ACHN (cell line): ENCODE results near the gene OPALIN.
A peak's percentile ranks its signal among the peaks of the same experiment; 100 is the strongest.

Experiments used
- DNase-seq: peaks from one replicate; pipeline ENCODE4 v3.0.0-alpha.2; 2015
- in situ Hi-C: cut with HindIII; loops from 2 replicates; pipeline ENCODE4 v1.10.0; 2017; ENCODE audit warnings: low sequenced_read_pairs, low pct_ligation_motif_present, low pct_unique_long_range_greater_than_20kb

The OPALIN gene

GRCh38 chr10:96344178-96344577 lies 14.6 kb downstream of the OPALIN start:
- in situ Hi-C loops = no loop called here
- DNase-seq = no peak

- in situ Hi-C loops = no loop called here
- no peak for DNase-seq
These were observed 16.4 kb downstream of the OPALIN start for GRCh38 chr10:96342402-96342801.

GRCh38 chr10:96341219-96342182 lies 17.3 kb downstream of the OPALIN start:
- no peak for DNase-seq
- in situ Hi-C loops = no loop called here

GRCh38 chr10:96339956-96340904 lies 18.6 kb downstream of the OPALIN start:
- in situ Hi-C loops = no loop called here

GRCh38 chr10:96339383-96339782 lies 19.4 kb downstream of the OPALIN start:
- no peak for DNase-seq
- in situ Hi-C loops = no loop called here

More at GRCh38 chr10:96339956-96340904, 18.6 kb downstream of the OPALIN start:
- DNase-seq = peak; percentile 77

- in situ Hi-C loops = no loop called here
- DNase-seq = no peak
These were observed 20.4 kb downstream of the OPALIN start for GRCh38 chr10:96338279-96338925.

- no peak for DNase-seq
- in situ Hi-C loops = no loop called here
These were observed 21.7 kb downstream of the OPALIN start for GRCh38 chr10:96337106-96337505.

GRCh38 chr10:96334616-96335526 lies 23.9 kb downstream of the OPALIN start:
- peak; percentile 48 for DNase-seq
- in situ Hi-C loops = no loop called here

GRCh38 chr10:96333101-96333500 lies 25.7 kb downstream of the OPALIN start:
- in situ Hi-C loops = no loop called here
- no peak for DNase-seq

GRCh38 chr10:96327462-96327861 lies 31.3 kb downstream of the OPALIN start:
- in situ Hi-C loops = no loop called here
- DNase-seq = no peak

GRCh38 chr10:96325719-96326373 lies 33.0 kb downstream of the OPALIN start:
- DNase-seq = no peak
- in situ Hi-C loops = no loop called here

GRCh38 chr10:96324447-96324846 lies 34.4 kb downstream of the OPALIN start:
- in situ Hi-C loops = no loop called here
- DNase-seq = no peak

GRCh38 chr10:96322275-96322674 lies 36.5 kb downstream of the OPALIN start:
- in situ Hi-C loops = no loop called here
- DNase-seq = no peak

GRCh38 chr10:96321822-96322221 lies 37.0 kb downstream of the OPALIN start:
- DNase-seq = no peak
- in situ Hi-C loops = no loop called here

GRCh38 chr10:96319754-96320474 lies 38.9 kb downstream of the OPALIN start:
- in situ Hi-C loops = no loop called here
- peak; percentile 47 for DNase-seq

- in situ Hi-C loops = no loop called here
These were observed 41.6 kb downstream of the OPALIN start for GRCh38 chr10:96317067-96317833.

More at GRCh38 chr10:96317067-96317833, 41.6 kb downstream of the OPALIN start:
- no peak for DNase-seq
